HG03575 (cell line): ENCODE data around the gene SOX6.
"Not testable (repeated sequence)": the region's sequence is repeated elsewhere in the genome, so short reads cannot be mapped to it uniquely, and the experiment has no call there.

Experiments
- ATAC-seq: cut with Tn5 transposase; IDR thresholded peaks from one replicate; pipeline ENCODE4 v1.9.1; 2021; ENCODE audit not compliant: unreplicated experiment, insufficient number of reproducible peaks, low FRiP score; ENCODE audit errors: extremely low read depth

Gene SOX6

DNA sequence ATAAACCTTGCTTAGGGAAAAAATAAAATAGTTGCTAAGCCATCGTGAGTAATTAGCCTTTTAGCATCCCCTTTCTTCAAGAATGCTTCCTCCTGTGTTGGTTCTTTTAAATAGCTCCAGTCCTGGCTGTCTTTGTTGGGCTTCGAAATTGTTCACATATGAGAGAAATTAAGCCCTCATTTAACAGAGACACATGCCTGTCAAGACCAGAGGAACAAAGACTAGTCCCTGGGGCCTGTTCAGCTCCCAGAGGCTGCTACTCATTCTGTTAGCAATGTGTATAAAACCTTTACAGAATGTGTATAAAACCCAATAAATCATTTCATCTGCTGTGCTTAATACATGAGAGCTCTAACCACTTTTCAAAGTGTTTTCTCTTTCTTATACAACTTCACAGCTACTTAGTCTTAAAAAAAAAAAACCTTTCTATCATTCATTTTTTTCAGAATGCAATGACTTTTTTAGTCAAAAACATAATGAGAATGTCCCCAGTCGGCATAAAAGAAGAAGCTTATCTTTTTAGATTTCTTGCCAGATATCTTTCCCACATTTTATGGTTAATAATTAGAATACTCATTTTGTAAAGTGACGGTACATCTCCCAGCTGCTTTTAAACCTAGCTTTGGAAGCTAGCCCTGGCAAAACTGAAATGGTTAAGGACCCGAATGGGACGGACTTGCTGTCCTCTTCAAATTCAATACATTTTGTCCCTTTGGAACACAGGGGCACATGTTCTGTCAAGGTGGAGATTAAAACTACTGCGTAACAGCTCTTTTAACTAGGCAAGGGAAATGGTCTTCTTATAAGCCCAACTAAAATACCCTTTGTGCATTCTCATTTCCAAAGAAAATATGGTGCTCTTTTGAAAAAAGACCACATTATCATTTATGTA, 186.1 kb downstream of the SOX6 start:
- ATAC-seq: no peak

DNA sequence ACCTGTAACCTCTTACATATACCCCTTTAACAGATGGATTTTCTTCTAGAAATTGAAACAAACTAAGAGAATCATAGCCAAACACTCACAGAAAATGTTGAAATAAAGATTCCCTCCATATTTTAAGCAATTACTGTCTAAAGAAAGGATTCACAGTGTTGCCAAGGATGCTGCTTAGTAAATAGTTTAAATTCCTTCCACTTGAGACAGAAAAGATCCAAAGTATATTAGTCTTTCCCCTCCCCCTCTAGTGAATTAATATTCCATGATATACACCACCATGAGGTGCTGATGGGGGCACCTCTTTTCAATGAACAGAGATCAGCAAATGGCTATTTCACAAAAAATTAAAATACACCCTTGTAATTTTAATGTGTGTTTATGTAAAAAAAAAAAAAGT, 186.8 kb downstream of the SOX6 start:
- ATAC-seq: no peak

DNA sequence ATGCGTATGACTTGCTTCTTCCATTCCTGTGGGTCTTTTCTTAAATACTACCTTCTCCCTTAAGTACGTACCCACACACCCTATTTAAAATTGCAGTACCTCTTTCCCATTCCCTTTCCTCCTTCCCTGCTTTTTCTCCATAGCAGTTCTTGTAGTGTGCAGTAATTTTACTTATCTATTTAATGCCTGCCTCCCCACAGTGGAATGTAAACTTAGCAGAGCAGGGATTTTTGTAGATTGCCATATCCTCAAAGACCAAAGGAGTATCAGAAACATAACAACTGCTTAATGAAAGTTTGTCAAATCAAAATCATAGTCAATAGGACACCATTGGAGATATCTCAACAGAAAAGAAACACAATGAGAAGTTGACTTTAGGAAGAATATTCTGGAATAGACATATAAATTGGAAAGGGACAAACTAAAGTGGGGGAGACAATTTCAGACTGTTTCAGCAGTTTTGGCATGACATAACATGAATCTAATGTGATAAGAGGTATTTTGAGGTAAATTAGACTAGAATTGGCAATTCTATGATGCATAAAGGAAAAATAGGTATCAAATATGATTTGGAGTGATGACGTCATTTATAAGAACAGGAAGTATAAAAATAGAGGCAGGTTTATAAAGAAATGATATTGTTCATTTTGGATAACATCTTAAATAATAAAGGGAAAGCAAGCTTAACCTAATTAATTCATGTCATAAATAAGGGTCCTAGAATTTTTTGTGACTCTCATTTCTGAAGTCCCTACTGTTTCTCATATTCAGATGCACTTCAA, 188.4 kb downstream of the SOX6 start:
- ATAC-seq: no peak

DNA sequence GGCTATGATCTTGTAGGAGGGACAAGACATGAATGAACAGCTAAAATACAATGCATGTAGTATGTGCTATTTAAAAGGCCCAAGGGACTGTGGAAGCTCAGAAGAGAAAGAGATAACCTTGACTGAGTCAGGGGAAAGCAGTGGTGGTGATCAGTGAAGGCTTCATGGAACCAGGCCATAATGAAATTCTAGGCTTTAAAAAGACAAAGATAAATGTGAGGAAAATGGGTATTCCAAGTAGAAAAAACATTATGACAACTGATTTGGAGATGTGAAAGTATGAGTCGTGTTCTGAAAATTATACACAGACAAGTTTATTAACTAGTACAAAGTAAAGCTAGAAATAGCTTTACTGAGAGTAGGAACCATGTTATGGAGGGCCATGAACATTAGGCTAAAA, 189.8 kb downstream of the SOX6 start:
- ATAC-seq: no peak

DNA sequence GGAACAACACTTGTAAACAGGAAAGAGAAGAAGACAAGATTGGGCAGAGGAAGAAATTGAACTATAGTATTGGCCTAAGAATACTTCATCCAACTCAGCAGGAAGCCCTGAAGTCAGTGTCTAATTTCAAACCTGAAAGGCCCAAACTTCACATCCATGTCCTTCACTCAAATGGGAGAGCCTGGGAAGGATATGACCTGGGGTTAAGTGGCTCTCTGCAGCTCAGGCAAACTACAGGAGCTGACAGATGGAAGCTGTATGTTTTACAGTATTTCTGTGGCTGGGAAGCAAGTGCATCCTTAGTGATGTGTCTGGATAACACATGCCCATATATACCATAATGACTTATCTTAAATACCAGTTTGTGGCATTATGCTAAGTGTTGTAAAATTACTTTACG, 196.2 kb downstream of the SOX6 start:
- no peak for ATAC-seq

DNA sequence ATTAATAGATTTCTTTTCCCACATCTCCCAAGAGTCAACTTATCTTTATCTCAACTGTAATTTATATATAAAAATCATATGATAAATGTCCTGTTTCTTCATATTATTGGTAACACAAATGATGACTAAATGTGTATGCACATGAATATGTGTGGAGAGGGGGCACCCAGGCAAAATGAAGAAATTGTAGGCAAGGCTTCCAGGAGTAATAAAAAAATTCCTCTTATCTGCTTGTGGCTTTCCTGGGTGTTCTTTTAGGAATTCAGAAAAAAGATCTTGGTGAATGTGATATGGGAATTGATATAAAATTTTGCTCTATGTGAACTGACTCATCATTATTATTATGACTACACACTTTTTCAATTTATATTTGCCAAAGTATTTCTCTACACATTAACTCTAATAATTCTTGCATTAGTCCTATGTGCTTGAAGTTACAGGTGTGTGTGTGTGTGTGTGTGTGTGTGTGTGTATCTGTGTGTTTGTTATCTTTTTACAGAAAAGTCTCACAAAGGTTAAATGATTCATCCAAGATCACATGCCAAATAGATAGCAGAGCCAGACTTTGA, 197.8 kb downstream of the SOX6 start:
- ATAC-seq: no peak

DNA sequence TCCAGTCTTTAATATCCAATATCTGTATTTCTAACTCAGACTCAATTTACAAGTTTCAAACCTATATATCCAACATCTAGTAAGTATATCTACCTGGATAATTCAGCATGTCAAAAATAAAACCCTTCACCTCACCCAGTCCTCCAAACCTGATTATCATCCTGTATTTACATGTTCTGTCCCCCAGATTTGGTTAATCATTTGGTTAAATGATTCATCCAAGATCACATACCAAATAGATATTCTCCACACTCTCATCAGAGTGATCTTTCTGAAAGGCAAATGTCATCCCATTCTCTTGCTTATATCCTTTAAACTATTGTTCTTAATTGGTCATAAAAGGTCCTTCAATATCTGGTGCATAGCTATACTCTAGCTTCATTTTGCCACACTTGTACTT, 199.0 kb downstream of the SOX6 start:
- ATAC-seq: no peak

DNA sequence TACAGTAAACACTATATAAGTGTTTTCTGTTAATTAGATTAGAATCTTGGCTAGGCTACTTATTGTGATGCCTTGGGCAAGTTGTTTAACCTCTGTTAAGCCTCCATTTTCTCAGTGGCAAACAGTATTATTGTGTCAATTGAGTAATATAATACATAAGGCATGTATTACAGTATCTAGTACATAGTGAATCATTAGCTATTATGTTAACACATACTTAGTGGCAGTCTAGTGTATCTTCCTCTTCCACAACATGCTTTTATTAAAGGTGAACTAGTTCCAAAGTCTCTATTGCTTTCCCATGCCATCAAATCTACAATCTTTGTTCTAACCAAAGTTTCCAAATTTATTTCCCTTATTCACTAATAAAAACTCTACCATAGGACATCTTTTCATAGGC, 200.9 kb downstream of the SOX6 start:
- ATAC-seq: no peak

DNA sequence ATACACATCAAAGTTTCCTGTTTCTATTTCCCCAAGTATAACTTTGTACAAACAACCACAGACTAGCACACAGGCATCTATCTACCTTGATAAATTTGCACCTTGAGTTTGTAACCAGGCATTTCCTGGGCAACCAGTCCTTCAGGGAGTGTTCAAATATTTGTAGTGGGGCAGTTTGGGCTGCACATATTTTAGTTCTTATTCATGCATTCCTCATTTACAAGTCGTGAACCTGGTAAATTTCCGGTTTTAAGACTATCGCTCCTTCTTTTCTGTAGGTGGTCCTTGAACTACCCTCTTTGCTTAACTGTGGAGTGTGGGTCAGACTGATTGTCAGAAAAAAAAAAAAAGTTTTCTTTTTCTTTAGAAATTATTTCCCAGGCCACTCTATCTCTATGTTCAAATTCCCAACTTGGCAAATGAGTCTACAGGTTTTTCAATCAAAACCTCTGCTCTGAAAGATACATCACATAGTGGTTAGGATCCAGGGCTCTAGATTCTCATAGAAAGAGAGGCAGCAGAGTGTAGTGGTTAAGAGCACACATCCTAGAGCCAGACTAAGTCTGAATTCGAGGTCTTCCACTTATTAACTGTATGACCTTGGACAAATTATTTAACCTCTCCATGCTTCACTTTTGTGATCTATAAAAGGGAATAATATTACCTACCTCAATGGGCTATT, 201.5 kb downstream of the SOX6 start:
- ATAC-seq: no peak

DNA sequence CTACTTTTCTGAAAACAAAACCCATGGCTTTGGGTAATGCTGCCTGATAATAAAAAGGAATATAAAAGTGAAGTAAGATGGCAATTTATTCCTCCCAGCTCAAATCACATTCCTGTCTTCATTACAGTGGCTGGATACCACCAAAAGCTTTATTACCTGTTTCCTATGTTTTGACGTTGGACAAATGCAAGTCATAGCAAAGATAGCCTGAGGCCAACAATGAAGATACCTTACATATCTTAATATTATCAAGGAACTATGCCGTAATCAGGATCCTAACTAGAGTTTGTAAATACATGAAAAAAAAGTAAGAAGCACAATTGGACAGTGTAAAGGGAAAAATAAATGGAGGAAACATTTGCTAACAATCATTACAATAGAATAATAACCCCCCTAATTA, 202.4 kb downstream of the SOX6 start:
- no peak for ATAC-seq

DNA sequence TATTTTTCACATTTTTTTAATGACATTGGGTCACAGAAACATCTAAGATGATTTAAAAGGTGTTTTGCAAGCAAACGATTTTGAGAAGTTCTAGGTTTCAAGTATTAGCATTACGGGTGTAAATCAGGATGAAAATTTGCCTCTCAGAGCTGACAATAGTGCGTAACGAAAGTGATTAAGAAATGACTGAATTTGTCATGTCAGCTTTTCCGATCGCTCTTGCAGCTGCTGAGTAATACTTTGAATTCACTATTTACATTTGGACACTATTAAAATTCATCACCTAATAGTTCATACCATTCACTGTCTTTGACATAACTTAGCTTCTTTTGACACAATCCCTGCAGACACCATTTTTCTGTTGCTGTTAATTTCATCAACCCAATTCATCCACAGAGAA, 205.2 kb downstream of the SOX6 start:
- ATAC-seq: no peak

DNA sequence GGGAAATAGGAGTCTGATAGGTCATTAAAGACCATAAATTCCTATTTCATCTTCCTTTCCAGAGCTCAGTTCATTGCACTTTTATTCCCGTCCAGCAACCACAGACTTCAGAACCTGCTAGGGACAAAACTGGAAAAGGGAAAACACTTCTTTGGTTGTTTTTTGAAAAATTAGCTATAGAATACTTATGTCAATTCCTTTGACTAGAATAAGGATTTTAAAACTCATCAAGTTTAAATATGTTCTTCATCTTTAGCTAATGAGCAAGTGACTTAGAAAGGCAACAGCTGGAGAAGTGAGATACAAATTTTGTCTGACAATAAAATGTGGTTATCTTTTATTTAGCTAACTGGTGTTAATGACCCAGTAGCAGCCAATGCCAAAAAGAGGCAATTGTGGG, 206.9 kb downstream of the SOX6 start:
- no peak for ATAC-seq

DNA sequence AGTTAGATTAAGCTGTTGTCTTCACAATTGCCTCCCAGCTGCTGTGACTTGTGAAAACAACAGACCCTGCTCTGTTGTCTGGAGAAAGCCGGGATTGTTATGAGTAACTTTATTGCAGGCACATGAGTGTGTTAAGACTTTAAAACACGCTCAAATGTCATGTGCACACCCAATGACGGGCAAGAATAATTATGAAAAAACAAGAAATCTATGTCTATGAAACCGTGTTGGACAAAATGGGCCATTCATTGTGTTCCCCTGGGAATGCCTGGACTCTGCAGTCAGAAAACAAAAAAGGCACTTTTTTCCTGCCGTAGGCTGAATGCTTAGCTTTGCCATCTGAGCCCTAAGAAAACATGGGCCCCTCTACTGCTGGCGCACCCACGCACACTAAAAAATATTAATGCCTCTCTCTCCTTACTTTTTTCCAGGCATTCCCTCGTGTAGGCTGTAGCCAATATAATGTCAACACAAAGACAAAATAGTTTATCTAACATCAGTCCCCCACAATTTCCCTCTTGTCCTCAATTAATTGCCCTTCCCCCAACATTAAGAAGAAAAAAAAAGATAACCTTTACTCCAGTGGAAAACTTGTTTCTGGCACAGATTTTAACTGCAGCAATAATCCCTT, 207.9 kb downstream of the SOX6 start:
- ATAC-seq: no peak

DNA sequence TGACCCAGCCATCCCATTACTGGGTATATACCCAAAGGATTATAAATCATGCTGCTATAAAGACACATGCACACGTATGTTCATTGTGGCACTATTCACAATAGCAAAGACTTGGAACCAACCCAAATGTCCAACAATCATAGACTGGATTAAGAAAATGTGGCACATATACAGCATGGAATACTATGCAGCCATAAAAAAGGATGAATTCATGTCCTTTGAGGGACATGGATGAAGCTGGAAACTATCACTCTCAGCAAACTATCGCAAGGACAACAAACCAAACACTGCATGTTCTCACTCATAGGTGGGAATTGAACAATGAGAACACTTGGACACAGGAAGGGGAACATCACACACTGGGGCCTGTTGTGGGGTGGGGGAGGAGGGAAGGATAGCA, 209.4 kb downstream of the SOX6 start:
- not testable (repeated sequence) for ATAC-seq

DNA sequence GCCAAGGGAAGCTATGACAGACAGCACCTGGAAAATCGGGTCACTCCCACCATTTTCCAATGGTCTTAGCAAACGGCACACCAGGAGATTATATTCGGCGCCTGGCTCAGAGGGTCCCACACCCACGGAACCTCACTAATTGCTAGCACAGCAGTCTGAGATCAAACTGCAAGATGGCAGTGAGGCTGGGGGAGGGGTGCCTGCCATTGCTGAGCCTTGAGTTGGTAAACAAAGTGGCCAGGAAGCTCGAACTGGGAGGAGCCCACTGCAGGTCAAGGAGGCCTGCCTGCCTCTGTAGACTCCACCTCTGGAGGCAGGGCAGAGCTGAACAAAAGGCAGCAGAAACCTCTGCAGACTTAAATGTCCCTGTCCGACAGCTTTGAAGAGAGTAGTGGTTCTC, 214.7 kb downstream of the SOX6 start:
- not testable (repeated sequence) for ATAC-seq

DNA sequence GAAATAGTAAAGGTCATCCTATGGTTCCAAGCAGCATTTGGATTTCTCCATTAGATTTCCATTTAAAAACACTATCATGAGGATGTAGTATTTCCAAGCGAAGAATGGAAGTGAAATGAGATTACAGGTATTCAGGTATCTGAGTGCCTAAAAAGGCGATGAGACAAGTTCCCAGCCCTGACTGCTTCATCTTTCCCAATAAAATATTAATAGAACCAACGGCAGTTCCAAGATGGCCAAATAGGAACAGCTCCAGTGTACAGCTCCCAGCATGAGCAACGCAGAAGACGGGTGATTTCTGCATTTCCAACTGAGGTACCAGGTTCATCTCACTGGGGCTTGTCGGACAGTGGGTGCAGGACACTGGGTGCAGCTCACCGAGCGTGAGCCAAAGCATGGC, 215.2 kb downstream of the SOX6 start:
- not testable (repeated sequence) for ATAC-seq

DNA sequence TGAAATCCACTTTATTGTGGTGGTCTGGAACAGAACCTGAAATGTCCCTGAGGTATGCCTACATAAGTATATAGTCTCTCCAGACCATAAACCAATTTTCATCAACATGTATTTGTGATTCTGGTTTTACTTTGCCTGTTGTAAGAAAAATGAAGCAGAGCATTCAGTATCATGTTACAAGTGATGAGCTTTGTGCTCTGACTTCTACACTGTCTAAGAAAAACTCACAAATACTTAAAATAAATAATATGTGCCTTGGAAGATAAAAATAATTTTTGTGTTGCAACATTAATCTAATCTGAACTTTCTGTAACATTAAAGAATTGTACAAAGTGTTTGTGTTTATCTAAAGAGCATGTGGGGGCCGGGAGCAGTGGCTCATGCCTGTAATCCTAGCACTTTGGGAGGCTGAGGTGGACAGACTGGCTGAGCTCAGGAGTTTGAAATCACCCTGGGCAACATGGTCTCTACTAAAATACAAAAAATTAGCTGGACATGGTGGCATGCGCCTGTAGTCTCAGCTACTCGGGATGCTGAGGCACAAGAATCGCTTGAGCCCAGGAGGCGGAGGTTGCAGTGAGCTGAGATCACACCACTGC, 219.5 kb downstream of the SOX6 start:
- ATAC-seq: no peak

DNA sequence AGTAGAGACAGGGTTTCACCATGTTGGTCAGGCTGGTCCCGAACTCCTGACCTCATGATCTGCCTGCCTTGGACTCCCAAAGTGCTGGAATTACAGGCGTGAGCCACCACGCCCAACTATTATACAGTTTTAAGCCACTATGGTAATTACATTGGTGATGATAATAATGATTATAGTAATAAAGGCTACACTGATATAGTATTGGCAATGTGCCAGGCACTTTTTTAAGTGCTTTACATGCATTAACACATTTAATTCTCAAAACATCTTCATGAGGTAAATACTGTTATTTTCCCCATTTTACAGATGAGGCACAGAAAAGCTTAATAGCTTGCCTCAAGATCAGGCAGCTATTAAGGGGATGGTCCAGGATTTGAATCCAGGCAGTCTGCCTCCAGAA, 222.5 kb downstream of the SOX6 start:
- no peak for ATAC-seq

DNA sequence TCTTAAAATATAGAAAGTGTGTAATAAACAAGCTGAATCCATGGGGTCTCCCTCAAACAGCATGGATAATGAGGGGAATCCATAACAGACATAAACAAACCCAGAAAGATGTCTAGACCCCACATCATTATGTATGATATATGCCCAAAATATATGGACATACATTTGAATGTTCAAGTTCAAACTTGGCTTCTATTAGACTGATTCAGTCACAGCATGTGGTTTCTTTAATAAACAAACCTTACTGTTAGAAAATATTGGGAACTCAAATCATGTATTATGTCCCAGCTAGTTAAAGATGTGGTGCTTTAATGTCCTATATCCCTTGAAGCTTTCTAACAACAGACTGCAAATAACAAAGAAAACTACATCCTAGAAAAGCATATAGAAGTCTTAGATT, 228.6 kb downstream of the SOX6 start:
- ATAC-seq: no peak
